ENCODE results near the gene LZTS3. TPM values are rescaled to one million over a fixed set of nuclear protein-coding genes. Genes with fewer than 3 reads are reported as not detected.
A peak's percentile ranks its signal among the peaks of the same experiment; 100 is the strongest.

LZTS3 gene
- total RNA-seq, 4 donors from 2014 or later: 4.4 to 9.7 (median 7.7) TPM

DNA sequence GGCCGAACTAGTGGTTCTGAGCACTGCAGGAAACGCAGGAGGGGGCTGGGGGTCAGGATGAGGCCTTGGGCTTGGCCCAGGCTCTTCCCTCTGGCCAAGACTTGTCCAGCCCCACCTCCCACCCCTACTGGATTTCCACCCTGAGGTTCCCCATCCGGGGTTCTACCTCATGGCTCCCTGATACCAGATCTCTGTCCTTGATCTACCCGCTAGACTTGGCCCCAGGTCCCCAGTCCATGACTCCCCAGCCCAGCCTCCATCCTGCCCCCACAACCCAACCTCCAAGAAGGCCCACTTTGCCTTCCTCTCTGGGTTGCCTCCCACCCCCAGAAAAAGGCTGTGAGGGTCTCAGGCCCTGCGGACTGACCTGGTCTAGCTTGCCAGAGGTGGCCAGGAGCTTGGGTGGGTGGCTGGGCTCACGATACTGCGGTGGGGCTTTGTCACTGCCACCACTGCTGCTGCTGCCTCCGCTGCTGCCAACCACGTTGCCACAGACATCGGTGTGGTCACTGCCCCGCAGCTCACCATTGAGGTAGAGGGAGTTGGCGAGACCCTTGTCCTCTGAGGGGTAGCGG, 6.9 kb downstream of the LZTS3 start:
- DNase-seq (ENCODE audit: low spot score in 2 of 2): peak in 1 of 2 donors; percentile 79
- H3K4me3 ChIP-seq (ENCODE audit: low read depth, poor library complexity, severe bottlenecking): no peak overlapping the region
- TF ChIP-seq, protein P1, sequence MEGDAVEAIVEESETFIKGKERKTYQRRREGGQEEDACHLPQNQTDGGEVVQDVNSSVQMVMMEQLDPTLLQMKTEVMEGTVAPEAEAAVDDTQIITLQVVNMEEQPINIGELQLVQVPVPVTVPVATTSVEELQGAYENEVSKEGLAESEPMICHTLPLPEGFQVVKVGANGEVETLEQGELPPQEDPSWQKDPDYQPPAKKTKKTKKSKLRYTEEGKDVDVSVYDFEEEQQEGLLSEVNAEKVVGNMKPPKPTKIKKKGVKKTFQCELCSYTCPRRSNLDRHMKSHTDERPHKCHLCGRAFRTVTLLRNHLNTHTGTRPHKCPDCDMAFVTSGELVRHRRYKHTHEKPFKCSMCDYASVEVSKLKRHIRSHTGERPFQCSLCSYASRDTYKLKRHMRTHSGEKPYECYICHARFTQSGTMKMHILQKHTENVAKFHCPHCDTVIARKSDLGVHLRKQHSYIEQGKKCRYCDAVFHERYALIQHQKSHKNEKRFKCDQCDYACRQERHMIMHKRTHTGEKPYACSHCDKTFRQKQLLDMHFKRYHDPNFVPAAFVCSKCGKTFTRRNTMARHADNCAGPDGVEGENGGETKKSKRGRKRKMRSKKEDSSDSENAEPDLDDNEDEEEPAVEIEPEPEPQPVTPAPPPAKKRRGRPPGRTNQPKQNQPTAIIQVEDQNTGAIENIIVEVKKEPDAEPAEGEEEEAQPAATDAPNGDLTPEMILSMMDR (IDR thresholded peaks at IDR 0.05): no peak
- TF ChIP-seq POLR2A (IDR thresholded peaks at IDR 0.05): no peak
- intact Hi-C loops (cut with DNase I; ENCODE audit: low total_unique reads): no loop called here
- 86 to 88% methylated on average over 11 of the region's 13 CpGs for WGBS, 2 donors

DNA sequence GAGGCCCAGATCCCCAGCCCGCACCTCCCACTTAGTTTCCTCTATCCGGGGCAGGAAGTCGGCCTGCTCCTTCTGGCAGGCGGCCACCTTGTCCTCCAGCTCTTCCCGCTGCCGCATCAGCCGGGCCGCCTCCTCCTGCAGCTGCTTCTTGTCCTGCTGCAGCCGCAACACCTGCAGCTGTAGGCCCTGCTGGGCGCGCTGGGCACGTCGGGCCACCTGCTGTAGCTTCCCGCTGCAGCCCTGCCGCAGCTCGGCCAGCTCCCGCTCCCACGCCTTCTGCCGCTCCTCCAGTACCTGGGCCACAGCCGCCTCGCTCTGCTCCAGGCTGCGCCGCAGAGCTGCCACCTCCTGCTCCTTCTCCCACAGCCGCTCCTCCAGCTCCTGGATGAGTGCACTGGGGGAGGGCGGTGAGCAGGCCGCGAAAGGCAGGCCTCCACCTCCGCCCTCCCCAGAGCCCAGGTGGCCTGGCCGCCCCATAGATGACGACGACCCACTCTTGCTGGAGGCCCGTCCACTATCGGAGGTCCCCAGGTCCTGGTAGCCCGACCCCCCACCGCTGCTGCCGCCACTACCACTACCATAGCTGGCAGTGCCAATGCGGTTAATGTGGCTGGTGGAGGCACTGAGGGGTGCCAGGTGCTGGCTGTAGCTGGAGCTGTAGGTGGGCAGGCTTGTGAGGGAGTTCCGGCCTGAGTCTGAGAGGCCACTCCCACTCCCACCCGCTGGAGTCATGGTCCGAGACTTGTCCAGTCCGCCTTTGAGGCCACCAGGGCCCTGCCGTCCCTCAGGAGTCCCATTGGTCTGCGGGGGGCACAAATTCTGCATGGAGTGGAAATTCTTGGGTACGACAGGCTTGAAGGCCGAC, 7.6 kb downstream of the LZTS3 start:
- TF ChIP-seq POLR2A (IDR thresholded peaks at IDR 0.05): no peak
- TF ChIP-seq, protein P1 (IDR thresholded peaks at IDR 0.05): no peak
- peak in 1 of 2 donors; percentile 87 for DNase-seq (ENCODE audit: low spot score in 2 of 2)
- H3K4me3 ChIP-seq (ENCODE audit: low read depth, poor library complexity, severe bottlenecking): no peak overlapping the region
- 67 to 70% methylated on average over 29 to 39 of the region's 45 CpGs for WGBS, 2 donors
- intact Hi-C loops (cut with DNase I; ENCODE audit: low total_unique reads): no loop called here

DNA sequence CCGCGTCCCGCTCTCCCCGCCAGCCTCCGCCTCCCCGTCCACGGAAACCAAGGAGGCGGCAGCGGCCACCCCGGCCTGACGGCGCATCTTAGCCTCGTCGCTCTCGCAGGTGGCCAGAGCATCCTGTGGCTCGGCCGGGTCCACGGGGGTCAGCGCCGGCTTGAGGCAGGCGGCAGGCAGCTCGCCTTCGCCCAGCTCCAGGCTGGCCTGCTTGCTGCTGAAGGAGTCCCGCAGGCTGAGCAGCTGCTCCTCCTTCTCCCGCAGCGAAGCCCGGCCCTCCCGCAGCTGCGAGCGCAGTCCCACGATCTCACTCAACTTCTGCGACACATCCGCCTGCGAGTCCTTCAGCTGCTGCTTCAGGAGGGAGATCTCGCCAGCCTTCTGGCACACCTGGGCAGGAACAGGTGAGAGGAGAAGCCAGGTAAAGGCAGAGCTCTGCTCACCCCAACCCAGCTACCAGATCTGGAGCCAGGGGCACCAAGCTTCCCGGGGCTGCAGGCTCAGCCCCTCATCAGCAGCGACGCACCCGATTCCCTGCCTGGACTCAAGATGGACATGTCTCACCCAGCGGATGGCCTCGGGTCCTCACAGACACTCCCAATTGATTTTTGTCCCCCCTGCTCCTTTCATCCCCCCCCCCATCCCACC, 8.5 kb downstream of the LZTS3 start:
- no peak for TF ChIP-seq POLR2A (IDR thresholded peaks at IDR 0.05)
- TF ChIP-seq, protein P1 (IDR thresholded peaks at IDR 0.05): no peak
- DNase-seq (ENCODE audit: low spot score in 2 of 2): peak in 1 of 2 donors; percentile 82
- 80 to 90% methylated on average over 41 of the region's 41 CpGs for WGBS, 2 donors
- intact Hi-C loops (cut with DNase I; ENCODE audit: low total_unique reads): no loop called here
- H3K4me3 ChIP-seq (ENCODE audit: low read depth, poor library complexity, severe bottlenecking): no peak overlapping the region

DNA sequence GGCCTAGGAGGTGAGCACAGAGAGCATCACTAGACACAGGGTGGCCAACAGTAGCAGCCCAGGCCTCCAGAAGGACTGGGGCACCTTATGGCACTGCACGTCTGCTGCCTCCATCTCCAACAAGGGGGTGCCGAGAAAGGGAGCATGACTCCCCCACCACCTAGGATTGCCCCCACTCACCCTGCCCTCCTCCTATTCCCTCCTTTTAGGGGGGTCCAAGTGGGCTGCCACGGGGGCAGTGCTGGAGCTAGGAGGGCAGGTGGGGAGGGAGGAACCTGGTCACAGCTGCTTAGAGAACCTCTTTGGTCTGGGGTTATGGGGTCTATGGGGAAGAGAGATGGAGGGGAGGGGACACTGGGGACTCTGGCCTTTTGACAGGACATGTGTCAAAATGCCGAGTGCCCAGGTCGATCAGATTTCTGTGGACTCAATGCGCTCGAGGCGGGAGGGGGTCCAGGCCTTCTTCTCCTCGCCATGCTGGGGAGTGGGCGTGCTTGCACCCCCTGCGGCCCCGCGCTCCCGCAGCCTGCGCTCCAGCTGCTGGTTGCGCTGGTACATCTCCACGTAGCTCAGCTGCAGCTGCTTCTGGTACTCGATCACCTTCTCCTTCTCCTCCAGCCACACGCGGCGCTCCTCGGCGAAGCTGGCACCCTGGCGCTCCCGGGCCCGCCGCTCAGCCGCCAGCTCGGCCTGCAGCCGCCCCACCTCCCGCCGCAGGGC, 9.1 kb downstream of the LZTS3 start:
- no peak overlapping the region for H3K4me3 ChIP-seq (ENCODE audit: low read depth, poor library complexity, severe bottlenecking)

More for the DNA sequence above, 9.1 kb downstream of the LZTS3 start:
- DNase-seq (ENCODE audit: low spot score in 2 of 2): peak in 1 of 2 donors; percentile 77
- intact Hi-C loops (cut with DNase I; ENCODE audit: low total_unique reads): no loop called here
- WGBS, 2 donors: 89 to 93% methylated on average over 29 to 32 of the region's 32 CpGs
- TF ChIP-seq POLR2A (IDR thresholded peaks at IDR 0.05): no peak
- TF ChIP-seq, protein P1 (IDR thresholded peaks at IDR 0.05): no peak
